ENCODE data around the gene ZNF750. TPM values are rescaled to one million over a fixed set of nuclear protein-coding genes. Genes with fewer than 3 reads are reported as not detected.

Gene ZNF750
- polyA plus RNA-seq, 1 donor (not counting 4 experiments of a cell fraction or from before 2014, with no cell fraction given): 5.5 TPM

- Histone ChIP-seq H3K9me3 (ENCODE audit: control insufficient read depth, low read depth, low read length) (no peaks in the 10 kb centered on the region), H3K27ac (ENCODE audit: control insufficient read depth, insufficient read depth, low read length) (no peak overlapping the region), H3K79me2 (ENCODE audit: control insufficient read depth, insufficient read depth, low read length) (peaks cover 33% of the 10 kb centered on the region), H2AFZ (ENCODE audit: control insufficient read depth, low read length) (no peak overlapping the region), H3K9ac (ENCODE audit: control insufficient read depth, extremely low read depth, insufficient read depth, low read length) (no peak overlapping the region), H3K36me3 (ENCODE audit: control insufficient read depth in 2 of 2, extremely low read depth in 1 of 2, insufficient read depth in 2 of 2, low read length in 2 of 2) (peaks cover 0 to 17% of the 10 kb centered on the region in 2 experiments), H4K20me1 (ENCODE audit: control insufficient read depth, extremely low read depth, insufficient read depth, low read length) (no peaks in the 10 kb centered on the region), H3K9me1 (ENCODE audit: control insufficient read depth, extremely low read depth, insufficient read depth, low read length) (no peaks in the 10 kb centered on the region), H3K4me1 (ENCODE audit: control insufficient read depth, extremely low read depth, insufficient read depth, low read length) (peaks cover 8% of the 10 kb centered on the region), H3K4me3 (ENCODE audit: control insufficient read depth in 2 of 3, extremely low read depth in 1 of 3, insufficient read depth in 2 of 3, low read depth in 1 of 3, low read length in 3 of 3) (no peak overlapping the region), H3K4me2 (ENCODE audit: control insufficient read depth, extremely low read depth, insufficient read depth, low read depth, low read length) (no peak overlapping the region), H3K27me3 (ENCODE audit: control insufficient read depth, extremely low read depth, insufficient read depth, low read length) (no peaks in the 10 kb centered on the region)
- no peak for FAIRE-seq
- TF ChIP-seq CTCF (optimal IDR thresholded peaks at IDR 0.05 in 1 of 3, IDR thresholded peaks at IDR 0.05 in 1 of 3, conservative IDR thresholded peaks at IDR 0.05 in 1 of 3; ENCODE audit: extremely low read depth in 1 of 3, insufficient read depth in 2 of 3, low read length in 3 of 3) (no peak), EZH2 (IDR thresholded peaks at IDR 0.05; ENCODE audit: low read length) (no peak)
- dilution Hi-C loops (cut with MboI; ENCODE audit: extremely low pct_ligation_motif_present, low sequenced_read_pairs): no loop called here
- no peak for DNase-seq (ENCODE audit: low read depth, low spot score)
Measured at GRCh38 chr17:82884341-82884969, 44.6 kb upstream of the ZNF750 start.

DNA sequence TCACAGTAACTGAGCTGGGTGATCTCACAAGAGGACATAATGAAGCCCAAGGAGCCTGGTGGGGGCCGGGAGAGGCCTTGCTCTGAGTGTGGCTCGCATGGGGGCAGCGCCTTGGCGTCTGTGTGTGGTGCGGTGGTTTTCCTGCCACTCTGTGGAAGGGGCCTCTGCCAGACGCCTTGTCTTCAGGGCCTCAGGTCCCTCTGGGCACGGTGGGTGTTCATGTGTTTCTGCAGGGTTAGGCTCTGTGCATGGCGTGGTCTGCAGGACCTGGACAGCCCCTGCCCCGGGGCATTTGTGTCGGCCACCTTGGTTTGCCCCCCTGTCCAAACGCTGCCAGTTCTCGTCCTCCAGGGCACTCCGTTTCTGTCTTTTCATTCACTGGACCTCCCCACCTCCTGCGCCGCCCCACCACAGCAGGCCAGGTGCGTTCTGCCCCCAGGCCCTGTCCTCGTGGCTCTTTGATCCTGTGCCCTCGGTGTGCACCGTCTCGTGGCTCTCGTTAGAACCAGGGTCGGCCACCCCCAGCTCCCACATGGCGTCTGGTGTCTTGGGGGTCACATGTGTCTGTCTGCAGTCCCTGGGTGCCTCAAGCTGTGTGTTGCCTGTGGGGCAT, 43.7 kb upstream of the ZNF750 start:
- Histone ChIP-seq H3K27me3 (ENCODE audit: control insufficient read depth, extremely low read depth, insufficient read depth, low read length) (no peaks in the 10 kb centered on the region), H3K9me3 (ENCODE audit: control insufficient read depth, low read depth, low read length) (no peaks in the 10 kb centered on the region), H3K9me1 (ENCODE audit: control insufficient read depth, extremely low read depth, insufficient read depth, low read length) (no peaks in the 10 kb centered on the region), H3K79me2 (ENCODE audit: control insufficient read depth, insufficient read depth, low read length) (peaks cover 41% of the 10 kb centered on the region), H3K4me2 (ENCODE audit: control insufficient read depth, extremely low read depth, insufficient read depth, low read depth, low read length) (no peak overlapping the region), H3K27ac (ENCODE audit: control insufficient read depth, insufficient read depth, low read length) (no peak overlapping the region), H2AFZ (ENCODE audit: control insufficient read depth, low read length) (no peak overlapping the region), H3K4me1 (ENCODE audit: control insufficient read depth, extremely low read depth, insufficient read depth, low read length) (no peaks in the 10 kb centered on the region), H3K4me3 (ENCODE audit: control insufficient read depth in 2 of 3, extremely low read depth in 1 of 3, insufficient read depth in 2 of 3, low read depth in 1 of 3, low read length in 3 of 3) (no peak overlapping the region), H3K36me3 (ENCODE audit: control insufficient read depth in 2 of 2, extremely low read depth in 1 of 2, insufficient read depth in 2 of 2, low read length in 2 of 2) (peaks cover 3 to 21% of the 10 kb centered on the region in 2 experiments), H4K20me1 (ENCODE audit: control insufficient read depth, extremely low read depth, insufficient read depth, low read length) (no peaks in the 10 kb centered on the region), H3K9ac (ENCODE audit: control insufficient read depth, extremely low read depth, insufficient read depth, low read length) (no peak overlapping the region)
- FAIRE-seq (no peak), DNase-seq (ENCODE audit: low read depth, low spot score) (no peak)
- no peak for TF ChIP-seq EZH2 (IDR thresholded peaks at IDR 0.05; ENCODE audit: low read length)
- no peak for TF ChIP-seq CTCF (optimal IDR thresholded peaks at IDR 0.05 in 1 of 3, IDR thresholded peaks at IDR 0.05 in 1 of 3, conservative IDR thresholded peaks at IDR 0.05 in 1 of 3; ENCODE audit: extremely low read depth in 1 of 3, insufficient read depth in 2 of 3, low read length in 3 of 3)
- dilution Hi-C loops (cut with MboI; ENCODE audit: extremely low pct_ligation_motif_present, low sequenced_read_pairs): no loop called here

All from keratinocyte (primary cell).